PC-9 (cell line): ENCODE data around the gene ALPK3.

Experiments used
- EZH2 ChIP-seq: fragments of 200-600 bp; sonication (generic); IDR thresholded peaks from 2 replicates; pipeline ENCODE4 v1.8.0; 2017; ENCODE audit warnings: antibody characterized with exemption, low read depth
- TF ChIP-seq, protein P1 (sequence below): fragments of 200-600 bp; sonication (generic); conservative IDR thresholded peaks from 2 replicates; pipeline ENCODE4 v1.6.1; 2017; ENCODE audit warnings: mixed run types, antibody characterized with exemption, mild to moderate bottlenecking, moderate library complexity

DNA sequence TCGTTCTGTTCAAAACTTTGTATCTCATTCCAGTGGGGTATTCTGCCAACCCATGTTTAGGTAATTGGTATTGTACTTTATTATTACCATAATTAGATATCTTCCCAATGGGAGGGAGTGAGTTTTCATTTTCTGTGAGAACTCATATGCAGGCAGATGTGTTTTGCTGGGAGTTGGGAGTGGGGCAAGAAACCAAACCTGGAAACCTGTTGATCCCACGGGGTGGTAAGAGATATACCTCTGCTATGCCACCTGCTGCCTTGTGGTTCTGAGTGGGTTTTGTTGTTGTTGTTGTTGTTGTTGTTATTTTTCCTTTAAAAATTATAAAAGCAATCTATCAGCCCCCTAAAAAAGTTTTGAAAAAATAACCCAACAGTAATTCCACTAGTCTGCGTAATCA is 36.7 kb upstream of the ALPK3 start:
- TF ChIP-seq, protein P1, sequence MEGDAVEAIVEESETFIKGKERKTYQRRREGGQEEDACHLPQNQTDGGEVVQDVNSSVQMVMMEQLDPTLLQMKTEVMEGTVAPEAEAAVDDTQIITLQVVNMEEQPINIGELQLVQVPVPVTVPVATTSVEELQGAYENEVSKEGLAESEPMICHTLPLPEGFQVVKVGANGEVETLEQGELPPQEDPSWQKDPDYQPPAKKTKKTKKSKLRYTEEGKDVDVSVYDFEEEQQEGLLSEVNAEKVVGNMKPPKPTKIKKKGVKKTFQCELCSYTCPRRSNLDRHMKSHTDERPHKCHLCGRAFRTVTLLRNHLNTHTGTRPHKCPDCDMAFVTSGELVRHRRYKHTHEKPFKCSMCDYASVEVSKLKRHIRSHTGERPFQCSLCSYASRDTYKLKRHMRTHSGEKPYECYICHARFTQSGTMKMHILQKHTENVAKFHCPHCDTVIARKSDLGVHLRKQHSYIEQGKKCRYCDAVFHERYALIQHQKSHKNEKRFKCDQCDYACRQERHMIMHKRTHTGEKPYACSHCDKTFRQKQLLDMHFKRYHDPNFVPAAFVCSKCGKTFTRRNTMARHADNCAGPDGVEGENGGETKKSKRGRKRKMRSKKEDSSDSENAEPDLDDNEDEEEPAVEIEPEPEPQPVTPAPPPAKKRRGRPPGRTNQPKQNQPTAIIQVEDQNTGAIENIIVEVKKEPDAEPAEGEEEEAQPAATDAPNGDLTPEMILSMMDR: no peak
- TF ChIP-seq EZH2: no peak
